ENCODE results near the gene MAP4K2. TPM values are rescaled to one million over a fixed set of nuclear protein-coding genes. Genes with fewer than 3 reads are reported as not detected.

Gene MAP4K2
- 10 to 100 TPM; 13.6 to 20.4 (median 15.3) TPM for total RNA-seq

GRCh38 chr11:64803158-64803845 lies at the start of gene MAP4K2:
Gene MAP4K2 (minus strand): TSS chr11:64803214. CDS start chr11:64803149, 65 bp downstream.
- peak; percentile 93 for DNase-seq (ENCODE audit: low spot score in 2 of 2)
- no peaks in the 10 kb centered on the region for H3K27me3 ChIP-seq
- no peak for TF ChIP-seq POLR2AphosphoS5 (IDR thresholded peaks at IDR 0.05)
- peak in 1 of 2 donors; percentile 28 for TF ChIP-seq CTCF (IDR thresholded peaks at IDR 0.05)
- no peak for TF ChIP-seq POLR2A (IDR thresholded peaks at IDR 0.05)
- no peaks in the 10 kb centered on the region for H3K9me3 ChIP-seq
- H3K4me3 ChIP-seq = peak within 1 kb of the TSS; percentile 66
- H3K36me3 ChIP-seq = peaks cover 23% of the 10 kb centered on the region
- WGBS = 0% methylated on average over 14 of the region's 58 CpGs
- peak within 1 kb of the TSS; percentile 79 for H3K27ac ChIP-seq
- peaks cover 26% of the 10 kb centered on the region for H3K4me1 ChIP-seq

- 69% methylated on average over 4 of the region's 8 CpGs for WGBS
- peaks cover 89% of the 10 kb centered on the region for H3K4me1 ChIP-seq
- no peaks in the 10 kb centered on the region for H3K9me3 ChIP-seq
- no peak overlapping the region for H3K27ac ChIP-seq
- no peak for DNase-seq (ENCODE audit: low spot score in 2 of 2)
- H3K27me3 ChIP-seq = no peaks in the 10 kb centered on the region
- H3K4me3 ChIP-seq = no peak overlapping the region
- TF ChIP-seq POLR2AphosphoS5 (IDR thresholded peaks at IDR 0.05) (no peak), POLR2A (IDR thresholded peaks at IDR 0.05) (no peak), EP300 (IDR thresholded peaks at IDR 0.05) (no peak), CTCF (IDR thresholded peaks at IDR 0.05) (no peak)
- H3K36me3 ChIP-seq = peaks cover 15% of the 10 kb centered on the region
These were observed 48.9 kb upstream of the MAP4K2 start for GRCh38 chr11:64851831-64852351.

GRCh38 chr11:64850979-64851567 lies 48.1 kb upstream of the MAP4K2 start:
- H3K9me3 ChIP-seq = no peaks in the 10 kb centered on the region

GRCh38 chr11:64849598-64850356 lies 46.8 kb upstream of the MAP4K2 start:
- WGBS = 66% methylated on average over 18 of the region's 19 CpGs
- no peaks in the 10 kb centered on the region for H3K9me3 ChIP-seq
- H3K36me3 ChIP-seq = peaks cover 15% of the 10 kb centered on the region
- DNase-seq (ENCODE audit: low spot score in 2 of 2) = no peak
- H3K4me3 ChIP-seq = no peak overlapping the region
- peaks cover 74% of the 10 kb centered on the region for H3K4me1 ChIP-seq
- TF ChIP-seq EP300 (IDR thresholded peaks at IDR 0.05) = no peak
- H3K27me3 ChIP-seq = no peaks in the 10 kb centered on the region
- peak overlapping the region; percentile 24 for H3K27ac ChIP-seq

More at GRCh38 chr11:64850979-64851567, 48.1 kb upstream of the MAP4K2 start:
- Histone ChIP-seq H3K4me3 (no peak overlapping the region), H3K4me1 (peaks cover 80% of the 10 kb centered on the region), H3K36me3 (peaks cover 15% of the 10 kb centered on the region), H3K27ac (peak overlapping the region; percentile 26), H3K27me3 (no peaks in the 10 kb centered on the region)
- TF ChIP-seq EP300 (IDR thresholded peaks at IDR 0.05) (no peak), POLR2A (IDR thresholded peaks at IDR 0.05) (no peak), CTCF (IDR thresholded peaks at IDR 0.05) (no peak), POLR2AphosphoS5 (IDR thresholded peaks at IDR 0.05) (no peak)
- no CpG with 5 or more reads among the region's 13 CpGs for whole genome bisulfite sequencing
- no peak for DNase-seq (ENCODE audit: low spot score in 2 of 2)

GRCh38 chr11:64848826-64849597 lies 46.0 kb upstream of the MAP4K2 start:
- H3K4me3 ChIP-seq = no peak overlapping the region
- H3K27me3 ChIP-seq = no peaks in the 10 kb centered on the region
- H3K4me1 ChIP-seq = peaks cover 72% of the 10 kb centered on the region
- no peak overlapping the region for H3K27ac ChIP-seq
- H3K9me3 ChIP-seq = no peaks in the 10 kb centered on the region
- no peak for DNase-seq (ENCODE audit: low spot score in 2 of 2)
- peaks cover 9% of the 10 kb centered on the region for H3K36me3 ChIP-seq
- TF ChIP-seq POLR2A (IDR thresholded peaks at IDR 0.05) (no peak), EP300 (IDR thresholded peaks at IDR 0.05) (no peak), POLR2AphosphoS5 (IDR thresholded peaks at IDR 0.05) (no peak), CTCF (IDR thresholded peaks at IDR 0.05) (no peak)
- 74% methylated on average over 15 of the region's 16 CpGs for WGBS

Measured in suprapubic skin (tissue), 4 donors.